Measurements from ENCODE around the gene CLCN1. TPM values are rescaled to one million over a fixed set of nuclear protein-coding genes. Genes with fewer than 3 reads are reported as not detected.
"Not testable (repeated sequence)": the region's sequence is repeated elsewhere in the genome, so short reads cannot be mapped to it uniquely, and the experiment has no call there.

The CLCN1 gene
- total RNA-seq (2014; rRNA removed; shearing (Covaris generic)), result not detected in 2 replicates

- DNase-seq (ENCODE audit: low spot score), result no peak
Measured at GRCh38 chr7:143315776-143316175, at the start of gene CLCN1. Gene CLCN1, plus strand, starts transcription at chr7:143316111. Its CDS starts 102 bp downstream, at chr7:143316213.

- DNase-seq (ENCODE audit: low spot score), result no peak
Measured at GRCh38 chr7:143269251-143269650, 46.7 kb upstream of the CLCN1 start.

GRCh38 chr7:143271240-143271639, 44.7 kb upstream of the CLCN1 start:
- DNase-seq (ENCODE audit: low spot score), result no peak

GRCh38 chr7:143272871-143273270, 43.0 kb upstream of the CLCN1 start:
- no peak for DNase-seq (ENCODE audit: low spot score)

- DNase-seq (ENCODE audit: low spot score), result peak; percentile 53
Measured at GRCh38 chr7:143279186-143280098, 36.5 kb upstream of the CLCN1 start.

GRCh38 chr7:143280160-143280559, 35.8 kb upstream of the CLCN1 start:
- DNase-seq (ENCODE audit: low spot score), result no peak

- no peak for DNase-seq (ENCODE audit: low spot score)
Measured at GRCh38 chr7:143280566-143280965, 35.3 kb upstream of the CLCN1 start.

- DNase-seq (ENCODE audit: low spot score), result no peak
Measured at GRCh38 chr7:143281529-143281928, 34.4 kb upstream of the CLCN1 start.

- DNase-seq (ENCODE audit: low spot score), result no peak
Measured at GRCh38 chr7:143282124-143282523, 33.8 kb upstream of the CLCN1 start.

GRCh38 chr7:143283381-143283780, 32.5 kb upstream of the CLCN1 start:
- no peak for DNase-seq (ENCODE audit: low spot score)

GRCh38 chr7:143284591-143285469, 31.1 kb upstream of the CLCN1 start, which contains the start of gene TMEM139:
Gene TMEM139, plus strand, starts transcription at chr7:143284958. Its CDS starts 1,000 bp downstream, at chr7:143285958.
- DNase-seq (ENCODE audit: low spot score), result peak; percentile 19

- DNase-seq (ENCODE audit: low spot score), result peak; percentile 72
Measured at GRCh38 chr7:143285470-143285778, 30.5 kb upstream of the CLCN1 start.

- DNase-seq (ENCODE audit: low spot score), result no peak
Measured at GRCh38 chr7:143285806-143286521, 29.9 kb upstream of the CLCN1 start.

GRCh38 chr7:143286522-143286890, 29.4 kb upstream of the CLCN1 start:
- no peak for DNase-seq (ENCODE audit: low spot score)

- no peak for DNase-seq (ENCODE audit: low spot score)
Measured at GRCh38 chr7:143287339-143287934, 28.5 kb upstream of the CLCN1 start.

GRCh38 chr7:143287935-143288826, 27.7 kb upstream of the CLCN1 start, which contains the start of gene CASP2:
Gene CASP2, plus strand, starts transcription at chr7:143288351. Its CDS starts 105 bp downstream, at chr7:143288456.
- DNase-seq (ENCODE audit: low spot score), result peak; percentile 90

GRCh38 chr7:143288836-143289235, 27.1 kb upstream of the CLCN1 start:
- peak; percentile 4 for DNase-seq (ENCODE audit: low spot score)

- no peak for DNase-seq (ENCODE audit: low spot score)
Measured at GRCh38 chr7:143289421-143289820, 26.5 kb upstream of the CLCN1 start.

GRCh38 chr7:143289888-143290287, 26.0 kb upstream of the CLCN1 start:
- DNase-seq (ENCODE audit: low spot score), result not testable (repeated sequence)

GRCh38 chr7:143290293-143290692, 25.6 kb upstream of the CLCN1 start:
- no peak for DNase-seq (ENCODE audit: low spot score)
